Fibroblast of the aortic adventitia (primary cell): ENCODE measurements around the gene APOA4. TPM values are rescaled to one million over a fixed set of nuclear protein-coding genes. Genes with fewer than 3 reads are reported as not detected.

ENCODE experiments used
- DNase-seq: peaks from one replicate; pipeline ENCODE4 v3.0.0-alpha.2; 2010; ENCODE audit warnings: low read depth
- H3K4me3 ChIP-seq: 2 replicates; pipeline ENCODE4 v1.5.1; 2011; ENCODE audit warnings: low read depth, mild to moderate bottlenecking, control low read depth, low read length, moderate library complexity
- total RNA-seq: library from RNA; depleted of rRNA; stranded (reverse); fragments of >200 nt; gene quantifications from 2 replicates; pipeline ENCODE4 v1.2.3, GENCODE V29; 2012; ENCODE audit warnings: low replicate concordance
- TF ChIP-seq, protein P1 (sequence below): IDR thresholded peaks from 2 replicates; pipeline ENCODE4 v1.5.1; 2011; ENCODE audit warnings: mild to moderate bottlenecking, low read length, control low read depth, inconsistent platforms; ENCODE audit not compliant: insufficient read depth

The APOA4 gene
- total RNA-seq, 1 donor: not detected

DNA sequence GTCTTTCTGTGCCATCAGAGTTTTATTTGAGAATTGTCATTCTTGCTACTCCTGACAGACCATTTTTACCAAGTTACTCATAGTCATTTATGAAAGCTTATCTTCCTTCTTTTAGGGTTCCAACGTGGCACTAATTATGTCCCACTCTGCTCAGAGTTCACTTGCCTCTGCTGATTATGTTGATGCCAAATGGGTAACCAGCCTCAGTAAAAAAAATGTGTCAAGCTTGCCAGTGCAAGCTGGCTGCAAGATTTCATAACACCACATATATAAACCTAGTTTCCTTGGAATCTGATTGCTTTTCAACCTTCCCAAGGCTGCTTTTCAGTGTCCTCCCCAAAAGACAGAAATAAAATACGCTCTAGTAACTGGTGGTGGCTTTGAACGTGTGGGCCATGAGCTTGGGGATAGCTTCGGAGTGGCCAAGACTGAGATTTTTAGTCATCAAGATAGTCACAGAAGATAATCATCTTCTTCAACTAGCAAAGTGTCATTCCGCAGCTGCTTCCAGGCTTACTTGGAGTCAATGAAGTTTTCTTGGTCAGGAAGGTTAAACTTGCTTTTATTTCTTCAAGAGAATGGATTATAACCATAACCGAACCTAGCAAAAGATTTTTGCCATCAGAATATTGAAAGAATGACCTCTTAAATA lies 43.8 kb upstream of the APOA4 start:
- no peak for DNase-seq
- no peak overlapping the region for H3K4me3 ChIP-seq
- TF ChIP-seq, protein P1, sequence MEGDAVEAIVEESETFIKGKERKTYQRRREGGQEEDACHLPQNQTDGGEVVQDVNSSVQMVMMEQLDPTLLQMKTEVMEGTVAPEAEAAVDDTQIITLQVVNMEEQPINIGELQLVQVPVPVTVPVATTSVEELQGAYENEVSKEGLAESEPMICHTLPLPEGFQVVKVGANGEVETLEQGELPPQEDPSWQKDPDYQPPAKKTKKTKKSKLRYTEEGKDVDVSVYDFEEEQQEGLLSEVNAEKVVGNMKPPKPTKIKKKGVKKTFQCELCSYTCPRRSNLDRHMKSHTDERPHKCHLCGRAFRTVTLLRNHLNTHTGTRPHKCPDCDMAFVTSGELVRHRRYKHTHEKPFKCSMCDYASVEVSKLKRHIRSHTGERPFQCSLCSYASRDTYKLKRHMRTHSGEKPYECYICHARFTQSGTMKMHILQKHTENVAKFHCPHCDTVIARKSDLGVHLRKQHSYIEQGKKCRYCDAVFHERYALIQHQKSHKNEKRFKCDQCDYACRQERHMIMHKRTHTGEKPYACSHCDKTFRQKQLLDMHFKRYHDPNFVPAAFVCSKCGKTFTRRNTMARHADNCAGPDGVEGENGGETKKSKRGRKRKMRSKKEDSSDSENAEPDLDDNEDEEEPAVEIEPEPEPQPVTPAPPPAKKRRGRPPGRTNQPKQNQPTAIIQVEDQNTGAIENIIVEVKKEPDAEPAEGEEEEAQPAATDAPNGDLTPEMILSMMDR: no peak

GRCh38 chr11:116865696-116866095 lies 42.6 kb upstream of the APOA4 start:
- TF ChIP-seq, protein P1: no peak
- H3K4me3 ChIP-seq: no peak overlapping the region
- peak; percentile 69 for DNase-seq

DNA sequence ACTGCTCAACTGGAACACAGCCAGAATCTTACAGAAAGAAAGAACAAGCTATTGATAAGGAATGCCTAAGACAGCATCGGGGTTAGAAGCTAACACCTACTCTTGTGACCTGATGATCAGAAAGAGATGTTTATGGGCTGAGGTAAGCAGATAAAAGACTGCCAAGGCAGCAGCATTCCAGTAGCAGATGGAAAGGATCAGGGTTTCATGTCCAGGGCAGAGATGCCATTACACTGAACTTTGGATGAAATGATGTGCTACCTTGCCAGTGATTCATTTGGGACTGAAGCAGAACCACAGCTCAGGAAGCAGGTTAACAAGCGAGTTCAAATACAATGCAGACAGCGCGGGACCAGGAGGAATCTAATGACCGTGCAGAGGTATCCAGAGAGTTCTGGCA lies 41.4 kb upstream of the APOA4 start:
- peak; percentile 61 for DNase-seq
- no peak overlapping the region for H3K4me3 ChIP-seq
- TF ChIP-seq, protein P1: no peak

DNA sequence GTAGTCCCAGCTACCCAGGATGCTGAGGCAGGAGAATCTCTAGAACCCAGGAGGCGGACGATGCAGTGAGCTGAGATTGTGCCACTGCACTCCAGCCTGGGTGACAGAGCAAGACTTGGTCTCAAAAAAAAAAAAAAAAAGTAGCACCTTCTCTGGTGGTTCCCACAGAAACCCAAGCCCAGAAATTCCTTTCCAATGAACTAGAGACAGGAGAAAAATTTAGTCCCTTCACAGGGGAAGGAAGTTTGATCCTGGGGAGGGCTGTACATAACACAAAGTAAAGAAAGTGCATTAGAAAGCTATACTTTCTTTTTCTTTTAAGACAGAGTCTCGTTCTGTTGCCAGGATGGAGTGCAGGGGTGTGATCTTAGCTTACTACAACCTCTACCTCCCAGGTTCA lies 39.8 kb upstream of the APOA4 start:
- DNase-seq: peak; percentile 60
- TF ChIP-seq, protein P1: no peak

DNA sequence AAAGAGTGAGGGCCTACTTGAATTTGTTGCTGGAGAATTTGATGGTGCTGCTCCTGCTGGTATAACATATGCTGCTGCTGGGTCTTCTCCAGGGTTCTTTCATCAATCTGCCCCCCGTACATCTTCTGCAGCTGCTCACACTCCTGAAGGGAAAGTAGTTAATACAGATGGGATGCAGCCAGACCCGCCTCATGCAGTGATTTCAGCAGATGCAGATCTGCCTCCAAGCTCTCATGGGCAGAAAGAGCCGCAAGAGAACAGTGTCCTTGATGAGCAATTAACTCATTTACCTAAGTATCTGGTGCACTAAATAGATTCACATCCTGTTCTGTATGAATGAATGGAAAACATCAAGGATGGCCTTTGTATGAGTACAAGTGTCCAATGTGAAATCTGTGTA lies 39.1 kb upstream of the APOA4 start:
- H3K4me3 ChIP-seq: no peak overlapping the region
- TF ChIP-seq, protein P1: no peak
- DNase-seq: no peak

More for the DNA sequence above, 39.8 kb upstream of the APOA4 start:
- no peak overlapping the region for H3K4me3 ChIP-seq

GRCh38 chr11:116861539-116861938 lies 38.4 kb upstream of the APOA4 start:
- no peak overlapping the region for H3K4me3 ChIP-seq
- TF ChIP-seq, protein P1: no peak
- DNase-seq: peak; percentile 86

- TF ChIP-seq, protein P1: no peak
- DNase-seq: no peak
- no peak overlapping the region for H3K4me3 ChIP-seq
Measured at GRCh38 chr11:116860303-116860702, 37.2 kb upstream of the APOA4 start.
